HG03439 (cell line): ENCODE data around the gene UQCR11.

Source experiments
- ATAC-seq: cut with Tn5 transposase; IDR thresholded peaks from one replicate; pipeline ENCODE4 v1.9.1; 2021; ENCODE audit warnings: mild to moderate bottlenecking, moderate library complexity; ENCODE audit not compliant: unreplicated experiment

Gene UQCR11

GRCh38 chr19:1592755-1593500 lies 12.3 kb downstream of the UQCR11 start, which contains the start of gene MBD3:
Gene MBD3 (minus strand): TSS chr19:1592865. CDS start chr19:1592631, 234 bp downstream.
- peak; percentile 59 for ATAC-seq

GRCh38 chr19:1592024-1592754 lies 13.1 kb downstream of the UQCR11 start:
- ATAC-seq = peak; percentile 63

GRCh38 chr19:1591421-1592023 lies 13.7 kb downstream of the UQCR11 start:
- ATAC-seq = no peak

- ATAC-seq = no peak
Observed at GRCh38 chr19:1590641-1591397, 14.4 kb downstream of the UQCR11 start.

- no peak for ATAC-seq
Observed at GRCh38 chr19:1587872-1588271, 17.4 kb downstream of the UQCR11 start.

- ATAC-seq = no peak
Observed at GRCh38 chr19:1585243-1585580, 20.1 kb downstream of the UQCR11 start.

- no peak for ATAC-seq
Observed at GRCh38 chr19:1584500-1585242, 20.6 kb downstream of the UQCR11 start.

GRCh38 chr19:1582201-1582600 lies 23.1 kb downstream of the UQCR11 start:
- ATAC-seq = no peak

GRCh38 chr19:1580957-1581356 lies 24.3 kb downstream of the UQCR11 start:
- ATAC-seq = no peak

GRCh38 chr19:1580382-1580781 lies 24.9 kb downstream of the UQCR11 start:
- no peak for ATAC-seq

- ATAC-seq = no peak
Observed at GRCh38 chr19:1579222-1579621, 26.0 kb downstream of the UQCR11 start.

GRCh38 chr19:1577929-1578618 lies 27.2 kb downstream of the UQCR11 start:
- ATAC-seq = no peak

GRCh38 chr19:1577090-1577928 lies 28.0 kb downstream of the UQCR11 start:
- ATAC-seq = no peak

GRCh38 chr19:1576242-1577089 lies 28.8 kb downstream of the UQCR11 start:
- no peak for ATAC-seq

GRCh38 chr19:1575323-1576241 lies 29.7 kb downstream of the UQCR11 start:
- no peak for ATAC-seq

GRCh38 chr19:1574354-1575136 lies 30.7 kb downstream of the UQCR11 start:
- ATAC-seq = no peak
